ENCODE data around the gene YIPF2. TPM values are rescaled to one million over a fixed set of nuclear protein-coding genes. Genes with fewer than 3 reads are reported as not detected.
A peak's percentile ranks its signal among the peaks of the same experiment; 100 is the strongest.
"Not testable (repeated sequence)": the region's sequence is repeated elsewhere in the genome, so short reads cannot be mapped to it uniquely, and the experiment has no call there.

Gene YIPF2
- total RNA-seq, 5 donors from 2014 or later (not counting 1 experiment from before 2014, with no cell fraction given): 21.2 to 34.3 (median 31.5) TPM

DNA sequence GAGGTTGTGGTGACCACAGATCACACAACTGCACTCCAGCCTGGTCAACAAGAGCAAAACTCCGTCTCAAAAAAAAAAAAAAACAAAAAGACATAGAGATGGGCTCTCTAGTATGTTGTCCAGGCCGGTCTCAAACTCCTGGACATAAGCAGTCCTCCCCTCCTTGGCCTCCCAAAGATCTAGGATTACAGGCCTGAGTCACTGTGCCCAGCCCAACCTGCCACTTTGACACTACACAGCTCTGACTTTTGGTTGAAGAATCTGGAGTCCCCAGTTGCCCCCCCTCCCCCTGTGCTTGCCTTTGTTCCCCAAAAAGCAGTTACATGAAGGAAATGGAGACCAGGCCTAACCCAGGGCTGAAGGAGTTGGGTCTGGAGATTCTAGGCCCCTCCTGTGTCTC lies 44.2 kb downstream of the YIPF2 start:
- Histone ChIP-seq H3K4me3 (ENCODE audit: control insufficient read depth in 1 of 2, extremely low read depth in 1 of 2, low read length in 1 of 2) (no peak overlapping the region), H3K27ac (ENCODE audit: low read length) (no peak overlapping the region), H3K9me3 (no peaks in the 10 kb centered on the region), H3K27me3 (replicated peaks in 1 of 2; ENCODE audit: control insufficient read depth in 2 of 2, extremely low read depth in 1 of 2, insufficient read depth in 2 of 2, low read length in 1 of 2) (no peaks in the 10 kb centered on the region), H3K4me1 (ENCODE audit: control insufficient read depth in 1 of 2, extremely low read depth in 1 of 2, insufficient read depth in 2 of 2, low read length in 2 of 2) (peaks cover 0 to 2% of the 10 kb centered on the region in 2 experiments), H3K36me3 (ENCODE audit: control insufficient read depth in 2 of 2, extremely low read depth in 1 of 2, insufficient read depth in 1 of 2, low read length in 1 of 2) (no peaks in the 10 kb centered on the region)
- no peaks in the 10 kb centered on the region for H3K36me3 Mint-ChIP-seq
- DNase-seq: no peak
- ChIA-PET POLR2A (no interaction called here), CTCF (no interaction called here)
- H3K9me3 Mint-ChIP-seq: no peaks in the 10 kb centered on the region
- H3K27ac Mint-ChIP-seq: no peak overlapping the region
- ATAC-seq (replicated peaks in 1 of 4): no peak
- 83% methylated on average over 1 of the region's 2 CpGs for WGBS (ENCODE audit: insufficient coverage)
- H3K4me1 Mint-ChIP-seq: peaks cover 8 to 12% (median 10%) of the 10 kb centered on the region in 3 donors
- no peak overlapping the region for H3K4me3 Mint-ChIP-seq
- no peaks in the 10 kb centered on the region for H3K27me3 Mint-ChIP-seq

DNA sequence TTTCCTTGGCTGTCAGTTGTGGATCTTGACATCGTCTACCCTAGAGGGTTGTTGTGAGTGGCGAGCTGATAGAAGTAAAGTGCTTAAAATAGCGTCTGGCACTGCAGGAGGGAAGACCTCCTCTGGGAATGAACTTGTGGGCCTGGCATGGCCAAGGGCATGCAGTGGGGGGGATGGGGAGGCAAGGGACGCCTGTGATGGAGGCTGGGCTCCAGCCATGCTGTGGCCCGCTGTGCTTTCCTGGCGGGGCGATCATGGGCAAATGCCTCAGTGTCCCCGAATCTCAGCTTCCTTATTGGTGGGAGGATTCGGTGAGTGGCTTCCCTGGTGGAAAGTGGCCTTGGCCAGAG lies 46.4 kb downstream of the YIPF2 start:
- no peak for DNase-seq
- no peak overlapping the region for H3K4me3 Mint-ChIP-seq
- Histone ChIP-seq H3K4me3 (ENCODE audit: control insufficient read depth in 1 of 2, extremely low read depth in 1 of 2, low read length in 1 of 2) (no peak overlapping the region), H3K36me3 (ENCODE audit: control insufficient read depth in 2 of 2, extremely low read depth in 1 of 2, insufficient read depth in 1 of 2, low read length in 1 of 2) (no peaks in the 10 kb centered on the region), H3K4me1 (ENCODE audit: control insufficient read depth in 1 of 2, extremely low read depth in 1 of 2, insufficient read depth in 2 of 2, low read length in 2 of 2) (peaks cover 0 to 11% of the 10 kb centered on the region in 2 experiments), H3K27ac (ENCODE audit: low read length) (no peak overlapping the region), H3K9me3 (no peaks in the 10 kb centered on the region), H3K27me3 (replicated peaks in 1 of 2; ENCODE audit: control insufficient read depth in 2 of 2, extremely low read depth in 1 of 2, insufficient read depth in 2 of 2, low read length in 1 of 2) (no peaks in the 10 kb centered on the region)
- no peaks in the 10 kb centered on the region for H3K9me3 Mint-ChIP-seq
- ChIA-PET CTCF (no interaction called here), POLR2A (no interaction called here)
- no peak for ATAC-seq (replicated peaks in 1 of 4)
- H3K27ac Mint-ChIP-seq: no peak overlapping the region
- H3K27me3 Mint-ChIP-seq: no peaks in the 10 kb centered on the region
- no peaks in the 10 kb centered on the region for H3K36me3 Mint-ChIP-seq
- H3K4me1 Mint-ChIP-seq: peaks cover 8 to 18% (median 18%) of the 10 kb centered on the region in 3 donors
- WGBS (ENCODE audit: insufficient coverage): 92% methylated on average over 4 of the region's 9 CpGs

DNA sequence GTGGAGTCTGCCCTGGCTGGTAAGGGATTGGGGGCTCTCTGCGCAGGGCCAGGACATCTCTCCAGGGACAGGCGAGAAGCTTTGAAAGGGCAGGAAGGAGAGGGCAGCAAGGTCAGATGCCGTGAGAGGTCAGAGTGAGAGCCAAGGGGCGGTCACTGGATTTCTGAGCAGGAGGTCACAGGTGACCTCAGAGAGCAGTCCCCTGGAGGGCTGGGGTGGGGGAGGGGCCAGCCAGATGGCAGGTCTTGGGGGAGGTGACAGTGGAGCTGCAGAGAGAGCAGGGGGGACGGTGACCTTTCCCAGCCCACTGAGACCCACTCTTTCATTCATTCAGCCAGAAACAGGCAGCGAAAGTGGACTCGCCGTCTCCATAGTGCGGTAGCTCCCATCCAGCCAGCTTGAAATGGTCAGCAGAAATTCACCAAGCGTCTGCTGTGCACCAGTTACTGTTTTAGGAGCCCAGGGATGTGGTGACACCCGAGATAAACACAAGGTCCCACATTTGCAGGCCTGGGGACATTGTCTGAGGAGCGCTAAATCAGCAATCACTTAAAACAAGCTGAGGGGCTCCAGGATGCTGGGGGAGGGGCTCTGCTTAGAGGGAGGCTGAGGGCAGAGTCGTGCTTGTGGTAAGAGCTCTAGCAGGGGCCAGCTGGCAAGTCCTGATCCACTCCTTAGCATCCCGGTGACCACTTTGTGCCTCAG lies 46.9 kb downstream of the YIPF2 start:
- H3K27me3 ChIP-seq (replicated peaks in 1 of 2; ENCODE audit: control insufficient read depth in 2 of 2, extremely low read depth in 1 of 2, insufficient read depth in 2 of 2, low read length in 1 of 2): no peaks in the 10 kb centered on the region
- ATAC-seq (replicated peaks in 1 of 4): no peak

DNA sequence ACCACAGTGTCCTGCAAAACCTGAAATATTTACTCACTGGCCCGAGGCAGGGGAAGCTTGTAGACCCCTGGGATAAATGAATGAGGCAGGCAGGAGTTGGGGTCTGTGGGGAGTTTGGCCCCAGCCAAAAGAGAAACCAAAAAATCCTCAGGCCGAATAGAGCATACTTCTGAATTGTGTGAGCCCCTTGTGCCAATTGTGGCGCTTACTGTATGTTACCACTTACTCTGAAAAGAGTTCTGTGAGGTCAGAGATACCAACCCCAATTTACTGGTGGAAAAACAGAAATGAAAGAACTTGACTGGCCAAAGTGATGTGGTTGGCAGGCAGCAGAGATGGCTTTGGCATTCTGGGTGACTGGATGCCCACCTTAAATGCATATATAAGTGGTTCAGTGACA lies 50.2 kb downstream of the YIPF2 start:
- ATAC-seq (replicated peaks in 1 of 4): no peak
- peaks cover 8 to 27% (median 24%) of the 10 kb centered on the region in 3 donors for H3K4me1 Mint-ChIP-seq
- Histone ChIP-seq H3K36me3 (ENCODE audit: control insufficient read depth in 2 of 2, extremely low read depth in 1 of 2, insufficient read depth in 1 of 2, low read length in 1 of 2) (no peaks in the 10 kb centered on the region), H3K27ac (ENCODE audit: low read length) (no peak overlapping the region), H3K9me3 (no peaks in the 10 kb centered on the region), H3K27me3 (replicated peaks in 1 of 2; ENCODE audit: control insufficient read depth in 2 of 2, extremely low read depth in 1 of 2, insufficient read depth in 2 of 2, low read length in 1 of 2) (no peaks in the 10 kb centered on the region), H3K4me1 (ENCODE audit: control insufficient read depth in 1 of 2, extremely low read depth in 1 of 2, insufficient read depth in 2 of 2, low read length in 2 of 2) (peaks cover 0 to 16% of the 10 kb centered on the region in 2 experiments), H3K4me3 (ENCODE audit: control insufficient read depth in 1 of 2, extremely low read depth in 1 of 2, low read length in 1 of 2) (no peak overlapping the region)
- no peak overlapping the region for H3K4me3 Mint-ChIP-seq
- no peaks in the 10 kb centered on the region for H3K27me3 Mint-ChIP-seq
- H3K27ac Mint-ChIP-seq: no peak overlapping the region
- no peaks in the 10 kb centered on the region for H3K9me3 Mint-ChIP-seq
- POLR2A ChIA-PET: no interaction called here
- H3K36me3 Mint-ChIP-seq: no peaks in the 10 kb centered on the region
- 60% methylated on average over 1 of the region's 3 CpGs for WGBS (ENCODE audit: insufficient coverage)
- DNase-seq: no peak
- CTCF ChIA-PET: no interaction called here

More for the DNA sequence above, 46.9 kb downstream of the YIPF2 start:
- H3K36me3 ChIP-seq (ENCODE audit: control insufficient read depth in 2 of 2, extremely low read depth in 1 of 2, insufficient read depth in 1 of 2, low read length in 1 of 2): no peaks in the 10 kb centered on the region
- ChIA-PET POLR2A (no interaction called here), CTCF (no interaction called here)
- Mint-ChIP-seq H3K4me1 (peaks cover 8 to 22% (median 22%) of the 10 kb centered on the region in 3 donors), H3K4me3 (no peak overlapping the region), H3K36me3 (no peaks in the 10 kb centered on the region), H3K27me3 (no peaks in the 10 kb centered on the region), H3K27ac (no peak overlapping the region), H3K9me3 (no peaks in the 10 kb centered on the region)
- H3K4me1 ChIP-seq (ENCODE audit: control insufficient read depth in 1 of 2, extremely low read depth in 1 of 2, insufficient read depth in 2 of 2, low read length in 2 of 2): peaks cover 0 to 11% of the 10 kb centered on the region in 2 experiments
- H3K27ac ChIP-seq (ENCODE audit: low read length): no peak overlapping the region
- no peak overlapping the region for H3K4me3 ChIP-seq (ENCODE audit: control insufficient read depth in 1 of 2, extremely low read depth in 1 of 2, low read length in 1 of 2)
- WGBS (ENCODE audit: insufficient coverage): 90% methylated on average over 11 of the region's 14 CpGs
- no peak for DNase-seq
- no peaks in the 10 kb centered on the region for H3K9me3 ChIP-seq

DNA sequence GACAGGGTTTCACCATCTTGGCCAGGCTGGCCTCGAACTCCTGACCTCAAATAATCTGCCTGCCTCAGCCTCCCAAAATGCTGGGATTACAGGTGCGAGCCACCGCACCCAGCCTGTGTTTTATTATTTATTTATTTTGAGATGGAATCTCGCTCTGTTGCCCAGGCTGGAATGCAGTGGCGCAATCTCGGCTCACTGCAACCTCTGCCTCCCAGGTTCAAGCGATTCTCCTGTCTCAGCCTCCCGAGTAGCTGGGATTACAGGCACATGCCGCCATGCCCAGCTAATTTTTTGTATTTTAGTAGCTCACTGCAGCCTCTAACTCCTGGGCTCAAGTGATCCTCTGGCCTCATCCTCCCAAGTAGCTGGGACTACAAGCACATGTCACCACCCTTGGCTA lies 50.8 kb downstream of the YIPF2 start:
- POLR2A ChIA-PET: interaction anchor here in 1 of 2 donors (0.6 kb wide), 1 partner anchor 863 kb away, joined by 4 read pairs; no protein-coding TSS in a partner anchor

DNA sequence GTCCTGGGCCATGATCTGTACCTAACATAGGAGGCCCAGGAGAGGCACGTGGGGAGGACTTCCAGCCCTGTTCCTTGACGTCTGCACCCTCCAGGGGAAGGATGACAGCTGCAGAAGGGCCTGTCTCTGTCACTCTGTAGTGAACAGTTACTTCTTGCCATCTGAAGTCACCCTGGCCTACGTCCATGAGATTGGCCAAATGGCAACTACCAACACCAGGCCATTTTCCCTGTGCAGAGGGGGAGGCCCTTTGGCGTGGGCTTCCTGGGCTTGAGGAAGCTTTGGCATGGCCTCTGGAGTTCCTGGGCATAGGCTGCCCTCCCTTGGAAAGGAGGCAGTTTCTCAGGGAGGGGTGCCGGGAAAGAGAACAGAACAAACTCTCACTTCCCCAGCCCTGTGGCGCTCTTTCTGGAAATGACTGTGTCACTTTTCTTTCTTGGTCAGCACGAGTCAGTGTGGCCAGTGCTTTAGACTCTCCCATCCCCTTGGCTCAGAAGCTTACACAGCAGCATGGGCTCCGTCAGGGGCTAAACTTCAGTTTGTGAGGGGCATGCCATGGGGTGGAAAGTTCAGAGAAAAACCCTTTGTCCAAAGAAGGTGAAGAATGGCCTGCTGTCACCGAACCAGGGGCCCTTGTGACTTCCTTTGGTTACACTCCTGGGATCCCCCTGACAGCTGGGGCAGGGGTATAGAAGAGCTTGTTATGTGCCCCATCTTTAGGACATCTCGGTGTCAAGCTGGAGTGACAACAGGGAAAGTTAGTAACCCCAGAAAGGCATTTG lies 51.8 kb downstream of the YIPF2 start:
- Mint-ChIP-seq H3K36me3 (no peaks in the 10 kb centered on the region), H3K27ac (peak overlapping the region in 1 of 2 donors; percentile 43), H3K4me3 (no peak overlapping the region), H3K27me3 (no peaks in the 10 kb centered on the region), H3K9me3 (no peaks in the 10 kb centered on the region), H3K4me1 (peaks cover 15 to 35% (median 33%) of the 10 kb centered on the region in 3 donors)
- Histone ChIP-seq H3K36me3 (ENCODE audit: control insufficient read depth in 2 of 2, extremely low read depth in 1 of 2, insufficient read depth in 1 of 2, low read length in 1 of 2) (no peaks in the 10 kb centered on the region), H3K4me1 (ENCODE audit: control insufficient read depth in 1 of 2, extremely low read depth in 1 of 2, insufficient read depth in 2 of 2, low read length in 2 of 2) (peaks cover 7 to 30% of the 10 kb centered on the region in 2 experiments), H3K27ac (ENCODE audit: low read length) (no peak overlapping the region), H3K27me3 (replicated peaks in 1 of 2; ENCODE audit: control insufficient read depth in 2 of 2, extremely low read depth in 1 of 2, insufficient read depth in 2 of 2, low read length in 1 of 2) (no peaks in the 10 kb centered on the region), H3K4me3 (ENCODE audit: control insufficient read depth in 1 of 2, extremely low read depth in 1 of 2, low read length in 1 of 2) (no peak overlapping the region), H3K9me3 (no peaks in the 10 kb centered on the region)
- POLR2A ChIA-PET: interaction anchor here (0.6 kb wide), 2 partner anchors 477 to 864 kb away, joined by 4 read pairs; no protein-coding TSS in a partner anchor
- ATAC-seq (replicated peaks in 1 of 4) (no peak), DNase-seq (no peak)
- WGBS (ENCODE audit: insufficient coverage): 37% methylated on average over 3 of the region's 10 CpGs
- CTCF ChIA-PET: no interaction called here

More for the DNA sequence above, 50.8 kb downstream of the YIPF2 start:
- not testable (repeated sequence) for H3K9me3 ChIP-seq; H3K36me3 ChIP-seq (ENCODE audit: control insufficient read depth in 2 of 2, extremely low read depth in 1 of 2, insufficient read depth in 1 of 2, low read length in 1 of 2); H3K27ac ChIP-seq (ENCODE audit: low read length); H3K4me3 ChIP-seq (ENCODE audit: control insufficient read depth in 1 of 2, extremely low read depth in 1 of 2, low read length in 1 of 2); H3K27me3 Mint-ChIP-seq; ATAC-seq (replicated peaks in 1 of 4); H3K9me3 Mint-ChIP-seq; H3K27ac Mint-ChIP-seq; DNase-seq; H3K4me3 Mint-ChIP-seq; H3K36me3 Mint-ChIP-seq; H3K27me3 ChIP-seq (replicated peaks in 1 of 2; ENCODE audit: control insufficient read depth in 2 of 2, extremely low read depth in 1 of 2, insufficient read depth in 2 of 2, low read length in 1 of 2)
- CTCF ChIA-PET: interaction anchor here in 1 of 2 donors (0.6 kb wide), 1 partner anchor 17 kb away, joined by 3 read pairs; no protein-coding TSS in a partner anchor
- 92% methylated on average over 2 of the region's 9 CpGs for WGBS (ENCODE audit: insufficient coverage)
- peaks cover 5 to 22% of the 10 kb centered on the region in 2 experiments for H3K4me1 ChIP-seq (ENCODE audit: control insufficient read depth in 1 of 2, extremely low read depth in 1 of 2, insufficient read depth in 2 of 2, low read length in 2 of 2)
- H3K4me1 Mint-ChIP-seq: peaks cover 12 to 31% (median 30%) of the 10 kb centered on the region in 3 donors

Measured in T-cell (primary cell).